Mesenteric fat pad (tissue), 1 donor: Measurements from ENCODE around the gene SERPINB12. TPM values are rescaled to one million over a fixed set of nuclear protein-coding genes. Genes with fewer than 3 reads are reported as not detected.

Experiments
- DNase-seq: peaks from one replicate; pipeline ENCODE4 v3.0.0-alpha.2; 2020; ENCODE audit warnings: low spot score
- total RNA-seq: library from RNA; stranded (reverse); fragmentation: NEBNext Ultra II Directional; extraction: Animal tissue kit (Norgen Biotek cat#: 25700); gene quantifications from one replicate; pipeline ENCODE4 v1.2.1, GENCODE V29; 2021
- donor health status: DM: yes; HTN: yes; CAD: no.

The SERPINB12 gene
- total RNA-seq, 1 donor from 2014 or later: not detected

- DNase-seq: no peak
These were observed 54.8 kb downstream of the SERPINB12 start for GRCh38 chr18:63596964-63597363.

DNA sequence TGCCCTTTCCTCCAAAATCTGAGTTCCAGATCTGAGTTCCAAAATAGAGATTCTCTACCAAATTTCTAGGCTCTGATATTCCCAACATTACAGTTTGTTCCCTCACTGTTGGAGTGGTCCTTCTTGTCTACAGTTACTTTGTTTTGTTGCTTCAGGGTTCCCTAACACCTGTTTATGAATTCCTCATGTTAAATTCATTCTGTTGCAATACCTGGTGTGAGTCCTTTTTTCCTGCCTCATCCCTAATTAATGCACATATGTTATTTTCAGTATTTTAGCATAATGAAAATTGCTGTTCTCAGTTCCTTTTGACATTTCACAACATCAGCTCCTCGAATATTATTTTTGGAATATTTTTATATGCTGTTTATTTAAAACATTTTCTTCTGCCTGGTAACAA is 61.2 kb downstream of the SERPINB12 start:
- DNase-seq: no peak

GRCh38 chr18:63603772-63604171 is 61.6 kb downstream of the SERPINB12 start:
- DNase-seq: no peak

DNA sequence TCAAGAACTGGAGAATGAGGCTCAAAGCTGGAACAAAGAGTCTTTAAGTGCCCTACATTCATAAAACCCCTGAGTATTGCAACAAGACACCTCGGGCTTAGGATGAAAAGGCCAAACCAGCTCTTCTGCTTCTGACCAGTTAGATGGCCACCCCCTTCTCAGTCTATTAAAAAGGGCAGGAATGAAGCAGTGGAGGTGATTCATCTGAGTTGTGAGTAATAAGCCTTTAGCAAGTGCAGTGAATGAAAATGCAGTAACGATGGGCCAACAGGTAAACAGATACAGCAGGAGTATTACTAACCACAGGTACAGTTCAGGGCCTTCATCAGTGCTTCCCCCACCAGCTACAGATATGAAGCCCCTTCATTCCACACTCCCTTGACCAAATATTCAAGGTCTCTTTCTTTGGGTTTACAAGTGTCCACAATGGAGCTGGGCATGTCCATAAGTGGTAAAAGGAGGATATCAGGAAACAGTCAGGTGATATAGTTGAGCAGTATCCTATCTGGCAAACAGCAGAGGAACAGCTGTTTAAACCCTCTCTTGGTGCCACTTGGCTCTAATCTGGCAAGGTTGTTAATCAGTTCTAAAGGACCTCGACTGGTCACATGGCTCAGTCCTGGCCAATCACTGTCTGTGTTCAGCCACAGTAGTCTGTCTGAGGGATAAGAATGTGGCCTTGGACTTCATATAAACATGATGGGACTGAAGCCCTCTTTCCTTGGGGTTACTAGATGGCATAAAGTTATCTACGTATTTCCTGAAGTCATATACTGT is 62.8 kb downstream of the SERPINB12 start:
- no peak for DNase-seq

DNA sequence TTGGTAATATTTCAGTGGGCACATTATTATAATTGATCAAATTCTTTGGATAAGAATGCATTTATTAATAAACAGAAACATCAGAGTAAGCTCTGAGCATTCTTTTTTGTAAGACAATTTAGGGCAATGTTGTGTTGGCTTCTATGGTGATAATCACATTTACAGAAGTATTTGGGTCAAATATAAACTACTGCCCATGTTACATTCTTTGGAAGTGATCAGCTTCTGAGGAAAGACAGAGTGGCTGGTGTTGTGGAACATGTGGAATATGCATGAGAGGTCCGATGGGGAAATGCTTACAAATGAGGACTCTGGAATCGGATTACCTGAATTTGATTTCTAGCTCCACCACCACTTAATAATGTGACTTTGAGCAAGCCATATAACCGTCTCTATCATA is 64.4 kb downstream of the SERPINB12 start:
- DNase-seq: no peak

GRCh38 chr18:63613420-63613819 is 71.3 kb downstream of the SERPINB12 start:
- DNase-seq: no peak

DNA sequence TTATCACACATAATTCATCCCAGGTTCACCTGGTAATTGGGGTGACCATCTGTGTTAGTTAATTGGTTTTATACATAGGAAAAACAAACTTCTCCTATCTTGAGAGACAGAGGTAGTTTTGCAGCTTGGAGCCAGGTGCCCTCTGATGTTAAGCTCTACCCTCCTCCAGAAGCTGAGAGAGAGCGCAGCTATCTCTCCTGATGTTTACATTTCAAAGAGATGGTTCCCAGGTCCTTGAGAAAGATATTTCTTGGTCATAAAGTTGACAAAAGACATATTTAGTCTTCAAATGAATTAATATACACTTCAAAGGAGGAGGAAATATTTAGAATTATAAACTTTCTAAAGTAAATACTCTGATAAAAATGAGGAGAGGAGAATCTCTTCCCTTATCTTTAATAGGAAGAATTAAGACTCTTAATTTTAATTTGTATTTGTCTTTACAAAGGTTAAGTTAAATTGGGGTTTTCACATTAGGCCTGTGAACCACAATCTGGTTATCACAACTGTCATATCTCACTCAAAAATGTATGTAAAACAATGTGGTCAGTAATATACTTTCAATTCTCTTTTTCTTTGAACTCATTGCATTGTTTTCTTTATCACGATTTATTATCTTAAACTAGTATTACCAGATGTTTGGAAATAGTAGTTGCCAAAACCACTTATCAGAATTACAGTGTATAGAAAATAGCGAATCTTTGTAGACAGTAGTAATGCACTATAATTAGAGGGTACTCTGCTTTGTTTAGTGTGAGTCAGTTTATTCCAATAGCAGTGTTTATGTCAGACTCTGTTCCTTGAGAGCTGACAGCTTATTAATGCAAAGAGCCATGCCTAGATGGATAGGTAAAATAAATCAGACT is 75.1 kb downstream of the SERPINB12 start:
- DNase-seq: no peak

- DNase-seq: no peak
These were observed 75.7 kb downstream of the SERPINB12 start for GRCh38 chr18:63617915-63618234.

Other genes with a start within 250 kb of the SERPINB12 start
- 58.7 TPM for gene BCL2, start 222.6 kb upstream of the SERPINB12 start, total RNA-seq
- 55.6 TPM for gene KDSR, start 175.2 kb upstream of the SERPINB12 start, total RNA-seq
- 47.9 TPM for gene VPS4B, start 119.9 kb upstream of the SERPINB12 start, total RNA-seq
- not detected for gene SERPINB5, start 65.4 kb upstream of the SERPINB12 start, total RNA-seq
- not detected for gene SERPINB13, start 45.0 kb downstream of the SERPINB12 start, total RNA-seq
- gene SERPINB4, start 101.9 kb downstream of the SERPINB12 start, total RNA-seq: not detected
- gene SERPINB3, start 119.5 kb downstream of the SERPINB12 start, total RNA-seq: not detected
- gene SERPINB11, start 160.6 kb downstream of the SERPINB12 start, total RNA-seq: not detected
- gene SERPINB7, start 233.0 kb downstream of the SERPINB12 start, total RNA-seq: not detected